ENCODE data around the gene NBEAL2. TPM values are rescaled to one million over a fixed set of nuclear protein-coding genes. Genes with fewer than 3 reads are reported as not detected.
"Not testable (repeated sequence)": the region's sequence is repeated elsewhere in the genome, so short reads cannot be mapped to it uniquely, and the experiment has no call there.

The NBEAL2 gene
- total RNA-seq, 4 donors from 2014 or later, result 176 to 519 (median 217) TPM

DNA sequence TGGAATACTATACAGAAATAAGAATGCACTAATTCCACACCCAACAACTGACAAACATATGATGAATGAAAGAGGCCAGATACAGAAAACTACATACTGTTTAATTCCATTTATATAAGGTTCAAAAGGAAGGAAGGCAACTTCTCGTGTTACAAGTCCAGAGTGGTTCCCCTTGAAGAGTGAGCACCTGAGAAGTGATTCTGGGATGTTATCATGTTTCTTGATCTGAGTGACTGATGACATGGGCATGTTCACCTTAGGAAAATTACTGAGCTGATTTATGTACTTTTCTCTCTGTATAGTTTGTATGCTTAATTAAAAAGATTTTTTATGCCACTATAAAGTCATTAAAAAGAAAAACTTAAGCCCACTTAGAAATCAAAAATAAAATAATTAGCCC lies 16.5 kb upstream of the NBEAL2 start:
- no peak overlapping the region for H3K4me3 ChIP-seq (ENCODE audit: low read depth, poor library complexity, severe bottlenecking)
- no peak for DNase-seq (ENCODE audit: low spot score in 2 of 2)
- intact Hi-C loops (cut with DNase I; ENCODE audit: low total_unique reads), result no loop called here
- TF ChIP-seq POLR2A (IDR thresholded peaks at IDR 0.05) (no peak), CTCF (IDR thresholded peaks at IDR 0.05) (no peak)
- 50 to 51% methylated on average over 1 of the region's 1 CpG for WGBS, 2 donors

DNA sequence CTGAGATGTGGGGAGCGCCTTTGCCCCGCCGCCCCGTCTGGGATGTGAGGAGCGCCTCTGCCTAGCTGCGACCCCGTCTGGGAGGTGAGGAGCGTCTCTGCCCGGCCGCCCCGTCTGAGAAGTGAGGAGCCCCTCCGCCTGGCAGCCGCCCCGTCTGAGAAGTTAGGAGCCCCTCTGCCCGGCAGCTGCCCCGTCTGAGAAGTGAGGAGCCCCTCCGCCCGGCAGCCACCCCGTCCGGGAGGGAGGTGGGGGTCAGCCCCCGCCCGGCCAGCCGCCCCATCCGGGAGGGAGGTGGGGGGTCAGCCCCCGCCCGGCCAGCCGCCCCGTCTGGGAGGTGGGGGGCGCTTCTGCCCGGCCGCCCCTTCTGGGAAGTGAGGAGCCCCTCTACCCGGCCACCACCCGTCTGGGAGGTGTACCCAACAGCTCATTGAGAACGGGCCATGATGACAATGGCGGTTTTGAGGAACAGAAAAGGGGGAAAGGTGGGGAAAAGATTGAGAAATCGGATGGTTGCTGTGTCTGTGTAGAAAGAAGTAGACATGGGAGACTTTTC lies 15.4 kb upstream of the NBEAL2 start:
- WGBS, 2 donors, result 95 to 99% methylated on average over 12 to 27 of the region's 36 CpGs
- not testable (repeated sequence) for H3K4me3 ChIP-seq (ENCODE audit: low read depth, poor library complexity, severe bottlenecking)

DNA sequence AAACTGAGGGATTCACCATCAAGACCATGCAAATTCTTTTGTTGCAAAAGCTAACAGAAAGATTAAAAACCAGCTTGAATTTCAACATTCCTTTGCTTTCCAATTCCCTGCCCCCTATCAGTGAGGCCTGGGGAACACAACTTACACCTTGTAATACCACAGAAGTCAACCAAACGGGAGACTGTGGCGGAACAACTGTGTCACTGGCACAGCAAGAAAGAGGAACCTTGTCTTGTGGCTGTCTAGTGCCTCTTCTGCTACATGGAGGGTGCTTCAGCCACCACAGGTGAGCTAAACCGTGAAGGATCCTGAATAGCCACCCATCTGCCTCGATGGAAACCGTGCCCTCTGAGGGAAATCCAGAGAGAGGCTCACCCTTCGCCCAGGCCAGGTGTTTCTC lies 14.3 kb upstream of the NBEAL2 start:
- peak in 1 of 2 donors; percentile 76 for DNase-seq (ENCODE audit: low spot score in 2 of 2)
- TF ChIP-seq POLR2A (IDR thresholded peaks at IDR 0.05), result no peak
- TF ChIP-seq CTCF (IDR thresholded peaks at IDR 0.05), result no peak
- H3K4me3 ChIP-seq (ENCODE audit: low read depth, poor library complexity, severe bottlenecking), result no peak overlapping the region
- WGBS, 2 donors, result 77 to 83% methylated on average over 6 of the region's 6 CpGs
- intact Hi-C loops (cut with DNase I; ENCODE audit: low total_unique reads), result no loop called here

More for the DNA sequence above, 15.4 kb upstream of the NBEAL2 start:
- DNase-seq (ENCODE audit: low spot score in 2 of 2); intact Hi-C loops (cut with DNase I; ENCODE audit: low total_unique reads): not testable (repeated sequence)

DNA sequence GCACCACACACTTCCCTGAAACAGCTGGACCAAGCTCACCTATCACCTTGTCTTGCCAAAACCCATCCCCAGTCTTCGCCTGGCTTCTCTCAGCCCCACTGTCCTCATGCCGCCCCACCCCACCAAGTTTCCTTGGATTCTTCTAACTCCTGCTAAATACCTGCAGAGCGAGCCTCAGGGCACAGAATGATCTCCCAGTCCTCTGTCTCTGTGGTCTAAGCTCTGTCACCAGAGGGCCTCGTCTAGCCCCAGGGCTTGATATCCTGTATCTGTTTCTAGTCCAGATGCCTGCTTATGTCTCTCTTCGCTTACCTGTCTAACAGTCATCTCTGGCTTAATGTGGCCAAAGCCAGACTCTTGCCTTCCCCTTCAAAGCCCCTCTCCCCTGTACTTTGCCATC lies 12.7 kb upstream of the NBEAL2 start:
- intact Hi-C loops (cut with DNase I; ENCODE audit: low total_unique reads), result no loop called here
- no peak overlapping the region for H3K4me3 ChIP-seq (ENCODE audit: low read depth, poor library complexity, severe bottlenecking)
- peak in 1 of 2 donors; percentile 76 for DNase-seq (ENCODE audit: low spot score in 2 of 2)
- TF ChIP-seq POLR2A (IDR thresholded peaks at IDR 0.05) (no peak), CTCF (IDR thresholded peaks at IDR 0.05) (no peak)
- 85 to 88% methylated on average over 5 of the region's 5 CpGs for WGBS, 2 donors

GRCh38 chr3:46968783-46969428 lies 10.6 kb upstream of the NBEAL2 start:
- intact Hi-C loops (cut with DNase I; ENCODE audit: low total_unique reads), result no loop called here
- no peak overlapping the region for H3K4me3 ChIP-seq (ENCODE audit: low read depth, poor library complexity, severe bottlenecking)
- WGBS, 2 donors, result 50 to 51% methylated on average over 9 of the region's 9 CpGs
- DNase-seq (ENCODE audit: low spot score in 2 of 2), result peak in 1 of 2 donors; percentile 77
- no peak for TF ChIP-seq POLR2A (IDR thresholded peaks at IDR 0.05)
- no peak for TF ChIP-seq CTCF (IDR thresholded peaks at IDR 0.05)

GRCh38 chr3:46970391-46971091 lies 8.9 kb upstream of the NBEAL2 start:
- no peak overlapping the region for H3K4me3 ChIP-seq (ENCODE audit: low read depth, poor library complexity, severe bottlenecking)
- DNase-seq (ENCODE audit: low spot score in 2 of 2), result peak in 1 of 2 donors; percentile 62
- 34 to 37% methylated on average over 3 of the region's 3 CpGs for WGBS, 2 donors
- TF ChIP-seq POLR2A (IDR thresholded peaks at IDR 0.05), result no peak
- peak in 1 of 3 donors; percentile 30 for TF ChIP-seq CTCF (IDR thresholded peaks at IDR 0.05)
- intact Hi-C loops (cut with DNase I; ENCODE audit: low total_unique reads), result no loop called here
